T-helper 2 cell treated with Interferon-gamma antibody and Interleukin-4, amounts not matched to agents 100 ng/mL and 5 ng/mL, for 36 hours (primary cell): ENCODE measurements around the gene CDK17. TPM values are rescaled to one million over a fixed set of nuclear protein-coding genes. Genes with fewer than 3 reads are reported as not detected.

Experiments used
- total RNA-seq: library from RNA; stranded (reverse); gene quantifications from 2 replicates; pipeline ENCODE4 v1.2.3, GENCODE V29; 2022

The CDK17 gene
- total RNA-seq, 1 donor from 2014 or later, result 36.9 TPM

Other genes starting within 250 kb of the CDK17 start
- gene ELK3, start 206.1 kb downstream of the CDK17 start, total RNA-seq, result 29.8 and 31.4 TPM in 2 replicates
- gene CFAP54, start 89.1 kb upstream of the CDK17 start, total RNA-seq, result 0.16 and 0.30 TPM in 2 replicates